GM19438 (cell line): Measurements from ENCODE around the gene FAF1.
"Not testable (repeated sequence)": the region's sequence is repeated elsewhere in the genome, so short reads cannot be mapped to it uniquely, and the experiment has no call there.

Experiments
- ATAC-seq: cut with Tn5 transposase; IDR thresholded peaks from one replicate; pipeline ENCODE4 v1.9.1; 2021; ENCODE audit warnings: low read depth; ENCODE audit not compliant: unreplicated experiment

Gene FAF1

DNA sequence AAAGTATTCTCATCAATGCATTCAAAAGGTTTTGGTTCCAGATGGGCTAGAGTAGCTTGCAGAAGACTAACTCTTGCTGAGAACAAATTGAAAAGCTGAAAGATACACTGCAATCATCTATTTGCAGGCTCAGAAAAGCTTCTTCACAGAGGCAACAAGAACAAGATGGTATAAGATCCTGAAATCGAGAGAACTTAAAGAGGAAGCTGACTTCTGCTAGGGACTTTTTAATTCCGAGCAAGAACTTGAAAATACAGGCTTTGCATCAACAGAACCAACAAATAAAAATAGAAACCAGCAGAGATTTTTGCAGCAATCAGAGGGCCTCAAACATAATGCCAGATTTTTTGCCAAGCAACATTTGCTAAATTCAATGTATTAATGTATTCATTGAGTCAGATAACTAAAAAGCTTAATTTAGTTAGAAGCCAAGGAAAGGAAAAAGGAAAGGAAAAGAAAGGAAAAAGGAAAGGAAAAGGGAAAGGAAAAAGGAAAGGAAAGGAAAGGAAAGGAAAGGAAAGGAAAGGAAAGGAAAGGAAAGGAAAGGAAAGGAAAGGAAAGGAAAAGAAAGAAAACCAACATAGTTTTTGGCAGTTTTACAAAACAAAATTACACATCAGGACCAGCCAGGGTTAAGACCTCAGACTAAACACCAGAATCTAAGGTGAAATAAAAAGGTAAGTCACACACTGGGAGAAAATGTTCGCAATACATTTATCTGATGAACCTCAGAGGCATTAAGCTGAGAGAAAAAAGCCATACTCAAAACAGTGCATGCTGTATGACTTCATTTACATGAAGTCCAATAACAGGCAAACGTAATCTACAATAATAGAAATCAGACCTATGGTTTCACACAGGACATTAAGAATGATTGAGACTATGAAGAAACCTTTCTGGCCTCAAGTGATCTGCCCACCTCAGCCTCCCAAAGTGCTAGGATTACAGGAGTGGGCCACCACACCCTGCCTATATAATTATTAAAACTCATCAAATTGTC, 42.6 kb downstream of the FAF1 start:
- ATAC-seq: no peak

DNA sequence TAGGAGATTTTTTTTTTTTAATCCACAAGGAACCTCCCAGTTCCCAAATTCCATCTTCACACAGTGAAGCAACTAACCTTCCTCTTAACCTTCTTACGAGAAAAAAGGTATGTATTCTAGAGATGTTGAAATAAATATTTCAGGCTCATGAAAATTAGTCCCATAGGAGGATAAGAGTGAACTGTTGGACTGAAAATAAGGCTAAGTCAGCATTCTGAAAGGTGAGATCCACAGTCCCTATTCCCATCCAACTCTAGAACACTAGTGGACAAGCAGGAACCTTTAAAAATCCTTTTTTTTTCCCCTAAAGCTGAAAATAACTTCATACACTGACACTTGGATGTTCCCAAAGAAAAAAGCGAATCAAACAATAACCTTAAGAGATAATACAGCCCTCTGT, 44.4 kb downstream of the FAF1 start:
- ATAC-seq: no peak

- no peak for ATAC-seq
Observed at GRCh38 chr1:50913954-50914353, 46.1 kb downstream of the FAF1 start.

DNA sequence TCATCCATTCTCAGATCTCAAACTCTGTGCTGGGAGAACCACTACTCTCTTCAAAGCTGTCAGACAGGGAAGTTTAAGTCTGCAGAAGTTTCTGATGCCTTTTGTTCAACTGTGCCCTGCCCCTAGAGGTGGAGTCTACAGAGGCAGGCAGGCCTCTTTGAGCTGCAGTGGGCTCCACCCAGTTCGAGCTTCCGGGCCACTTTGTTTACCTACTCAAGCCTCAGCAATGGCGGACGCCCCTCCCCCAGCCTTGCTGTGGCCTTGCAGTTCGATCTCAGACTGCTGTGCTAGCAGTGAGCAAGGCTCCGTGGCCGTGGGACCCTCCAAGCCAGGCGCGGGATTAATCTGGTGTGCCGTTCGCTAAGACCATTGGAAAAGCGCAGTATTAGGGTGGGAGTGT, 49.7 kb downstream of the FAF1 start:
- ATAC-seq: not testable (repeated sequence)

DNA sequence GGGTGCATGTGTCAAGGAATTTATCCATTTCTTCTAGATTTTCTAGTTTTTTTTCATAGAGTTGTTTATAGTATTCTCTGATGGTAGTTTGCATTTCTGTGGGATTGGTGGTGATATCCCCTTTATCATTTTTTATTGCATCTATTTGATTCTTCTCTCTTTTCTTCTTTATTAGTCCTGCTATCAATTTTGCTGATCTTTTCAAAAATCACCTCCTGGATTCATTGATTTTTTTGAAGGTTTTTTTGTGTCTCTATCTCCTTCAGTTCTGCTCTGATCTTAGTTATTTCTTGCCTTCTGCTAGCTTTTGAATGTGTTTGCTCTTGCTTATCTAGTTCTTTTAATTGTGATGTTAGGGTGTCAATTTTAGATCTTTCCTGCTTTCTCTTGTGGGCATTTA, 52.5 kb downstream of the FAF1 start:
- not testable (repeated sequence) for ATAC-seq

GRCh38 chr1:50906050-50906449, 54.0 kb downstream of the FAF1 start:
- not testable (repeated sequence) for ATAC-seq

GRCh38 chr1:50902419-50902818, 57.6 kb downstream of the FAF1 start:
- ATAC-seq: no peak

DNA sequence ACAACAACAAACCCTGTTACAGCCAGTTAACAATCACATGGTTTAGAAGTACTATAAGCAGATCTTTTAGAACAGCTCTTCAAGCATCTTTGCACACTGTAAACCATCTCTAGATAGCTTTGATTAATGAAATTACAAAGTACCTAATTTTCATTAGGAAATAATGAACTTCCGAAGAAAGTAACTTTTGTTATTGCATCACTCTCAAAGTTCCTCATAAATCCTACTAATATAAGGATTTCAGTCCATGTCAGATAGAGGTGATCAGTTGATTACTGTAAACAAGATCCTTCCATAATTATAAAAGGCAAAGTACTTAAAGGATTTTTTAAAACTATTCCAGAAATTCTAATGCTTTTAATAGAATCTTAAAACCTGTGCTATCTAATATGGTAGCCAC, 58.2 kb downstream of the FAF1 start:
- ATAC-seq: no peak

GRCh38 chr1:50898773-50899172, 61.3 kb downstream of the FAF1 start:
- ATAC-seq: no peak

DNA sequence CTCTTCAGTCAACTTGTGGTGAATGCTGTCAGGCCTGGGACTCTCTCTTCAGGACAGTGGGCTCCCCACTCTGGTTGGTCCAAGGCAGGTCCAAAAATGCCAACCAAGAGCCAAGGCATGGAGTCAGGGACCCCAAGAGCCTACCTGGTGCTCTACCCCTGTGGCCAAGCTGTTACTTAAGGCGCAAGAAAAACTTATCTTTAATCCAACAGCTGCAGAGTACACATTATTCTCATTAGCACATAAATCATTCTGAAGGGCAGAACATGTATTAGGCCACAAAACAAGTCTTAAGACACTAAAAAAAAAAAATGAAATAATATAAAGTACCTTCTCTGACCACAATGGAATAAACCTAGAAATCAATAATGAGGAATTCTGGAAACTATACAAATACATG, 65.7 kb downstream of the FAF1 start:
- no peak for ATAC-seq

DNA sequence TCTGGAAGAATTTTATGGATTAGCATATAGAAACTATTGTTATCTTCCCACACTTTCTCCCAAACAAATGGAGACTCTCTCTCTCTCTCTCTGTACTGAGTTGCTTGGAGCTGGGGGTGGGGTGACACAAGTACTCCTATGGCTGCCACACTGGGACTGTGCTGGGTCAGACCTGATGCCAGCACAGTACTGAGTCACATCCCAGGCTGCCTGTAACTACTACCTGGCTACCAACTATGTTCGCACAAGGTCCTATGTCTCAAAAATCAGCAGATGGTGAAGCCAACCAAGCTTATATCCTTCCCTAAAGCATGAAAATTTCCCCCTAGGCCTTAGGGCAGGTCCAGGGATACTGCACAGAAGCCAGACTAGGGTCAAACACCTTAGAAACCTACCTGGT, 66.6 kb downstream of the FAF1 start:
- no peak for ATAC-seq

- not testable (repeated sequence) for ATAC-seq
Observed at GRCh38 chr1:50887555-50887954, 72.5 kb downstream of the FAF1 start.

- ATAC-seq: no peak
Observed at GRCh38 chr1:50880373-50880772, 79.7 kb downstream of the FAF1 start.

DNA sequence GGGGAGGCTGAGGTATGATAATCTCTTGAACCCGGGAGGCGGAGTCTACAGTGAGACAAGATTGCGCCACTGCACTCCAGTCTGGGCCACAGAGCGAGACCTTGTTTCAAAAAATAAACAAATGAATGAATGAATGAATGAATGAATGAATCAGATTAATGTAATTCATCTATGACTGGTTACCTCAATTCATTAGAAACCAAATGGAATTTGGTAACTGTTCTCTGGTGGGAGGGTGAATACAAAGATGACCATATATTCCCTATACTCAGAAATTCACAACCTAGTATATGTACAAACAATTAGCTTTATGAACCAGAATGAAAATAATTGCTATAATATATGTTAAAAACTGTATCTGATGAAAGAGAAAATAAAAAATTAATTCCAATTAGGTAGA, 80.9 kb downstream of the FAF1 start:
- no peak for ATAC-seq

GRCh38 chr1:50878434-50878833, 81.6 kb downstream of the FAF1 start:
- no peak for ATAC-seq

- ATAC-seq: no peak
Observed at GRCh38 chr1:50877641-50878040, 82.4 kb downstream of the FAF1 start.

DNA sequence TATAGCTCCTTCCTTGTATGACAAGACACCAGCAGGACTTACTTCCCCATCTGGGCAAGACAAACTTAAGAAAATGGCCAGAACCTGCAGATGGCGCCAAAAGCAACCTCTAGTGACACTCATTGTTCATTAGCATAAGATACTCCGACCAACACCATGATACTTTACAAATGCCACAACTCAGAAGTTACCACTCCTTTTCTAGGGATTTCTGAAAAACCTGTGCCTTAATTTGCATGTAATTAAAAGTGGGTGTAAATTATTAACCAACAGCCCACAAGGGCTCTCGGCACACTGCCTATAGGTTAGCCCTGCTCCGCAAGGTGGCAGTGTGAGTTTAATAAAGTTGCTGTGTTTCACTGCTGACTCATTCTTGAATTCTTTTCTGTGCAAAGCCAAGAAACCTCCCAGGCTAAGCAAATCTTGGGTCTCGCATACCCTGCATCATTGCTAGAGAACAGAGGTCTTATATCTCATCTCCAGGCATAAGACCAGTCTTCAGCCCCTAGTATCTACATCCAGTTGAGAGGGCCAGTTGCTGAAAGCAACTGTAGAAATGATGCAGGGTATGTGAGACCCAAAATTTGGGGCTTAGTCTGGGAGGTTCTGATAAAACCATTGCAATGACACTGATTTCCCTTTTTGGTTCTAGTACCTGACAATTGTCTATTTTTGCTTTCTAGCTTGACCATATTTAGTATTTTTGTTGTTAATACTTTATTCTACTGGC, 86.4 kb downstream of the FAF1 start:
- peak; percentile 94 for ATAC-seq

GRCh38 chr1:50864845-50865244, 95.2 kb downstream of the FAF1 start:
- ATAC-seq: not testable (repeated sequence)

- no peak for ATAC-seq
Observed at GRCh38 chr1:50861772-50862171, 98.3 kb downstream of the FAF1 start.

GRCh38 chr1:50860702-50861101, 99.4 kb downstream of the FAF1 start:
- ATAC-seq: no peak

DNA sequence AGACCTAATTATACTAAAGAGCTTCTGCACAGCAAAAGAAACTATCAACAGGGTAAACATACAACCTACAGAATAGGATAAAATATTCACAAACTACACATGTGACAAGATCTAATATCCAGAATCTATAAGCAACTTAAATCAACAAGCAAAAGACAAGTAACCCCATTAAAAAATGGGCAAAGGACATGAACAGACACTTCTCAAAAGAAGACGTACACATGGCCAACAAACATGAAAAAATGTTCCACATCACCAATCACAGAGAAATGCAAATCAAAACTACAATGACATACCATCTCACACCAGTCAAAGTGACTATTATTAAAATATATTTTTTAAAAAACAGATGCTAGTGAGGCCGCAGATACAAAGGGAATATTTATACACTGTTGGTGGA, 99.8 kb downstream of the FAF1 start:
- no peak for ATAC-seq

DNA sequence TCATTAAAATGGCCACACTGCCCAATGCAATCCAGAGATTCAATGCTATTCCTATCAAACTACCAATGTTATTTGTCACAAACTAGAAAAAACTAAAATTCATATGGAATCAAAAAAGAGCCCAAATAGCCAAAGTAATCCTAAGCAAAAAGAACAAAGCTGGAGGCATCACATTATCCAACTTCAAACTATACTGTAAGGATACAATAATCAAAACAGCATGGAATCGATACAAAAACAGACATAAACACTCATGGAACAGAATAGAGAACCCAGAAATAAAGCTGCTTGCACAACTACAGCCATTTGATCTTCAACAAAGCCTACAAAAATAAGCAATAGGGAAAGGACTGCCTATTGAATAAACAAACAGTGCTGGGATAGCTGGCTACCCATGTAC, 100.4 kb downstream of the FAF1 start:
- ATAC-seq: no peak
